H1 (cell line): Measurements from ENCODE around the gene CALM1. TPM values are rescaled to one million over a fixed set of nuclear protein-coding genes. Genes with fewer than 3 reads are reported as not detected.
A peak's percentile ranks its signal among the peaks of the same experiment; 100 is the strongest.

Source experiments
- CTCF ChIA-PET: fragments of 300-600 bp; sonication (Branson Sonifier 250); formaldehyde crosslinking; loops from one replicate; lab custom pipeline; 2021; ENCODE audit not compliant: partially characterized antibody; lab: Charles Lee
- POLR2A ChIA-PET: fragments of 300-600 bp; sonication (Branson Sonifier 250); formaldehyde crosslinking; loops from one replicate; lab custom pipeline; 2021; ENCODE audit warnings: inconsistent platforms; ENCODE audit not compliant: partially characterized antibody; lab: Charles Lee
- DNase-seq, 2 experiments: peaks; one replicate each; pipeline versions ENCODE4 v3.0.0 to v3.0.0-alpha.2; 2010 to 2022; ENCODE audit warnings: low spot score in 2 of 2, low read depth in 1 of 2, mixed read lengths in 1 of 2
- FAIRE-seq: peaks from 2 replicates; lab custom pipeline; 2011; peaks lifted over from hg19 to GRCh38; lab: Jason Lieb, UNC
- H2AFZ ChIP-seq: 2 replicates; pipeline ENCODE4 v1.8.1; 2012; ENCODE audit warnings: low read length, inconsistent platforms
- H2AK5ac ChIP-seq: 2 replicates; pipeline ENCODE4 v1.6.1; 2013; ENCODE audit warnings: low read depth, low read length
- H2BK120ac ChIP-seq: replicated peaks from 2 replicates; pipeline ENCODE3; 2013; ENCODE audit warnings: low read depth, low read length, inconsistent platforms
- H2BK12ac ChIP-seq: 2 replicates; pipeline ENCODE4 v1.6.1; 2013; ENCODE audit warnings: low read depth, low read length
- H2BK15ac ChIP-seq: 2 replicates; pipeline ENCODE4 v1.6.1; 2013; ENCODE audit warnings: low read length
- H2BK20ac ChIP-seq: 2 replicates; pipeline ENCODE4 v1.6.1; 2013; ENCODE audit warnings: low read length
- H2BK5ac ChIP-seq: 2 replicates; pipeline ENCODE4 v1.6.1; 2013; ENCODE audit warnings: low read depth, low read length
- H3K14ac ChIP-seq: 2 replicates; pipeline ENCODE4 v1.6.1; 2013; ENCODE audit warnings: inconsistent platforms; ENCODE audit not compliant: insufficient read length
- H3K18ac ChIP-seq: 2 replicates; pipeline ENCODE4 v1.6.1; 2013; ENCODE audit warnings: low read length; ENCODE audit errors: extremely low read depth
- H3K23ac ChIP-seq: 2 replicates; pipeline ENCODE4 v1.6.1; 2013; ENCODE audit warnings: inconsistent platforms; ENCODE audit not compliant: insufficient read length
- H3K23me2 ChIP-seq: 2 replicates; pipeline ENCODE4 v1.6.1; 2013; ENCODE audit warnings: low read depth, low read length
- H3K27ac ChIP-seq: 2 replicates; pipeline ENCODE4 v1.6.1; 2011; ENCODE audit warnings: low read depth, low read length, inconsistent platforms
- H3K27me3 ChIP-seq, 4 experiments: replicated peaks in 1 of 4; 1 replicate in 1 of 4; 2 replicates in 3 of 4; pipeline versions ENCODE4 v1.6.1 to v1.8.1; 2011 to 2013; ENCODE audit warnings: low read length in 3 of 4, mild to moderate bottlenecking in 3 of 4, inconsistent platforms in 2 of 4, mixed read lengths in 2 of 4, moderate library complexity in 1 of 4; ENCODE audit not compliant: control insufficient read depth in 3 of 4, insufficient read depth in 3 of 4; ENCODE audit errors: extremely low read depth in 1 of 4
- H3K36me3 ChIP-seq, 4 experiments: 2 replicates each; pipeline versions ENCODE4 v1.6.1 to v1.8.1; 2011 to 2013; ENCODE audit warnings: mild to moderate bottlenecking in 4 of 4, low read length in 3 of 4, moderate library complexity in 2 of 4, control low read depth in 1 of 4, inconsistent platforms in 1 of 4; ENCODE audit not compliant: insufficient read depth in 4 of 4, control insufficient read depth in 2 of 4
- H3K4ac ChIP-seq: replicated peaks from 2 replicates; pipeline ENCODE3; 2013; ENCODE audit warnings: low read length, low read depth, mixed read lengths, inconsistent platforms; ENCODE audit not compliant: insufficient read length
- H3K4me1 ChIP-seq, 4 experiments: replicated peaks in 1 of 4; 1 replicate in 1 of 4; 2 replicates in 3 of 4; pipeline versions ENCODE4 v1.6.1 to v1.8.1; 2011 to 2013; ENCODE audit warnings: low read length in 3 of 4, inconsistent platforms in 2 of 4, mixed read lengths in 1 of 4; ENCODE audit not compliant: insufficient read depth in 4 of 4, control insufficient read depth in 3 of 4
- H3K4me2 ChIP-seq, 2 experiments: 2 replicates each; pipeline versions ENCODE4 v1.6.1 to v1.8.1; 2011 to 2013; ENCODE audit warnings: low read depth in 2 of 2, low read length in 2 of 2, control low read depth in 1 of 2, inconsistent platforms in 1 of 2, mild to moderate bottlenecking in 1 of 2; ENCODE audit not compliant: insufficient read depth in 1 of 2
- H3K4me3 ChIP-seq, 4 experiments: fragments of 200-600, 300-600 bp in 1 of 4; sonication (generic), shearing (Covaris generic), sonication (Bioruptor Twin) in 1 of 4; 2 replicates each; pipeline versions ENCODE4 v1.5.1 to v1.8.1; 2011 to 2016; ENCODE audit warnings: low read length in 4 of 4, low read depth in 3 of 4, control low read depth in 2 of 4, inconsistent platforms in 2 of 4, mild to moderate bottlenecking in 2 of 4, mixed read lengths in 1 of 4, moderate library complexity in 1 of 4; ENCODE audit not compliant: insufficient read depth in 2 of 4; ENCODE audit errors: extremely low read depth in 1 of 4
- H3K56ac ChIP-seq: replicated peaks from 2 replicates; pipeline ENCODE3; 2013; ENCODE audit warnings: low read depth, mild to moderate bottlenecking, mixed read lengths, low read length, inconsistent platforms; ENCODE audit not compliant: insufficient read length
- H3K79me1 ChIP-seq: 2 replicates; pipeline ENCODE4 v1.6.1; 2013; ENCODE audit warnings: low read depth, low read length, control low read depth
- H3K79me2 ChIP-seq, 2 experiments: 2 replicates each; pipeline versions ENCODE4 v1.6.1 to v1.8.1; 2012 to 2013; ENCODE audit warnings: low read length in 2 of 2, mild to moderate bottlenecking in 2 of 2, inconsistent platforms in 1 of 2; ENCODE audit not compliant: insufficient read depth in 2 of 2, control insufficient read depth in 1 of 2
- H3K9ac ChIP-seq, 4 experiments: replicated peaks in 1 of 4; 1 replicate in 1 of 4; 2 replicates in 3 of 4; pipeline versions ENCODE4 v1.6.1 to v1.8.1; 2011 to 2013; ENCODE audit warnings: low read depth in 3 of 4, low read length in 3 of 4, control low read depth in 2 of 4, mild to moderate bottlenecking in 2 of 4, moderate library complexity in 2 of 4, inconsistent platforms in 1 of 4; ENCODE audit errors: extremely low read depth in 1 of 4
- H3K9me3 ChIP-seq, 2 experiments: 2 replicates each; pipeline versions ENCODE4 v1.6.1 to v1.8.1; 2012 to 2013; ENCODE audit warnings: mild to moderate bottlenecking in 2 of 2, moderate library complexity in 2 of 2, control low read depth in 1 of 2, inconsistent platforms in 1 of 2, low read depth in 1 of 2, low read length in 1 of 2, mixed read lengths in 1 of 2; ENCODE audit not compliant: insufficient read depth in 2 of 2
- H4K20me1 ChIP-seq, 2 experiments: replicated peaks in 1 of 2; 2 replicates each; pipeline versions ENCODE3 to v1.8.1; 2011 to 2013; ENCODE audit warnings: inconsistent platforms in 2 of 2, low read length in 2 of 2, mild to moderate bottlenecking in 1 of 2; ENCODE audit not compliant: insufficient read depth in 2 of 2, control insufficient read depth in 1 of 2
- H4K5ac ChIP-seq: 2 replicates; pipeline ENCODE4 v1.6.1; 2013; ENCODE audit warnings: low read length, low read depth, mixed read lengths, inconsistent platforms; ENCODE audit not compliant: insufficient read length
- H4K8ac ChIP-seq: 2 replicates; pipeline ENCODE4 v1.8.0; 2013; ENCODE audit warnings: mild to moderate bottlenecking, moderate library complexity, low read length, inconsistent platforms; ENCODE audit not compliant: insufficient read depth; ENCODE audit errors: extremely low read depth
- H4K91ac ChIP-seq: replicated peaks from 2 replicates; pipeline ENCODE3; 2013; ENCODE audit warnings: low read length, mixed read lengths, inconsistent platforms; ENCODE audit not compliant: insufficient read length
- SAP30 ChIP-seq: fragments of 300-600 bp; sonication (generic); IDR thresholded peaks from 2 replicates; pipeline ENCODE4 v1.7.1; 2012; ENCODE audit warnings: low read length, moderate library complexity, mild to moderate bottlenecking, inconsistent platforms; ENCODE audit not compliant: insufficient read depth, insufficient replicate concordance
- WGBS, 2 experiments: shearing (Covaris generic) in 1 of 2; methylation state at CpG; one replicate each; pipeline versions ENCODE4 v1.1.6 to v1.1.7; 2013 to 2015; ENCODE audit warnings: low lambda C conversion rate in 2 of 2, mixed read lengths in 2 of 2, inconsistent platforms in 1 of 2, low coverage in 1 of 2, missing lambda C conversion rate in 1 of 2; ENCODE audit not compliant: insufficient replicate concordance in 2 of 2, insufficient coverage in 1 of 2, insufficient read length in 1 of 2; ENCODE audit errors: extremely low coverage in 1 of 2, missing lambda C conversion rate in 1 of 2; 5-methylcytosine and 5-hydroxymethylcytosine counted together
- polyA plus RNA-seq, 7 experiments: library from polyadenylated mRNA; depleted of rRNA in 3 of 7; stranded (reverse) in 5 of 7; unstranded in 2 of 7; fragments of >200 nt in 5 of 7; fragments of 200-250 nt in 2 of 7; gene quantifications; 1 replicate in 5 of 7; 2 replicates in 1 of 7; 4 replicates in 1 of 7; pipeline versions ENCODE4 v1.2.1 to v1.2.3, GENCODE V29; 2011 to 2013; ENCODE audit warnings: missing spikeins in 2 of 7, mixed read lengths in 2 of 7
- total RNA-seq: library from RNA; stranded (reverse); fragmentation: NEBNext Ultra II Directional; extraction: Animal tissue kit (Norgen Biotek cat#: 25700); gene quantifications from 2 replicates; pipeline ENCODE4 v1.2.1, GENCODE V29; 2021

CALM1 gene
- total and polyA plus RNA-seq, 2 of the 8 experiments (the other 6 are each of a cell fraction or from before 2014, with no cell fraction given) = 285 to 422 TPM

DNA sequence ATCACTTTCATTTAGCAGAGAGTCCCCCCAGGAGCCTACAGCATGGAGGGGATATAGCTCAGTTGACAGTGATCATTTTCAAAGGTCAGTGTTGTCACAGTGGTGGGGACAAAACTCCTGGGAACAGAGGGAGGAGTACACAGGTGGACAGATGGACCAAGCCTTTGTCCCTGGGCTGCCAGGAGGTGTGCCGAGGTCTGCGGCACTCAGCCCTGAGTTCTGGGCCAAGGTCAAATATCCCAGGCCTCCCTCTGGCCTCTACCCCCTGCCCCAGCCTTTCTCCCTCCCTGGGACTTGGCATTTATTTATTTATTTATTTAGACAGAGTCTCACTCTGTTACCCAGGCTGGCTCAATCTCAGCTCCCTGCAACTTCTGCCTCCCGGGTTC lies 24.8 kb downstream of the CALM1 start:
- H2BK12ac ChIP-seq = no peak overlapping the region
- H2AFZ ChIP-seq = no peak overlapping the region
- H3K4me2 ChIP-seq = no peak overlapping the region
- no peak overlapping the region for H3K14ac ChIP-seq
- H2BK20ac ChIP-seq = no peak overlapping the region
- H3K27me3 ChIP-seq = no peaks in the 10 kb centered on the region
- peak overlapping the region in 1 of 4 experiments; percentile 10; a peak in 1 of 7 replicates for H3K9ac ChIP-seq
- TF ChIP-seq SAP30 = no peak
- WGBS, 2 experiments = 100% methylated on average over 2 of the region's 3 CpGs; no CpG with 5 or more reads in 1 of the 2 experiments
- no peaks in the 10 kb centered on the region for H3K23me2 ChIP-seq
- no peak overlapping the region for H3K27ac ChIP-seq
- H4K20me1 ChIP-seq = no peaks in the 10 kb centered on the region
- no peak overlapping the region for H3K18ac ChIP-seq
- H2BK5ac ChIP-seq = no peak overlapping the region
- H4K91ac ChIP-seq = no peak overlapping the region
- no peak overlapping the region for H2BK15ac ChIP-seq
- H4K8ac ChIP-seq = no peak overlapping the region
- H2BK120ac ChIP-seq = no peak overlapping the region
- no peak overlapping the region for H2AK5ac ChIP-seq
- H3K36me3 ChIP-seq = no peaks in the 10 kb centered on the region
- H3K23ac ChIP-seq = no peak overlapping the region
- FAIRE-seq = no peak
- DNase-seq = no peak
- ChIA-PET CTCF (interaction anchor here (0.6 to 1.1 kb wide), 5 partner anchors 26 to 305 kb away, joined by 3 to 4 read pairs (median 3); no protein-coding TSS in a partner anchor), POLR2A (interaction anchor here (0.9 kb wide), 1 partner anchor 16 kb away, joined by 3 read pairs; no protein-coding TSS in a partner anchor)
- H3K9me3 ChIP-seq = 0 out of 4 replicates have a peak, but pooled peaks cover 0 to 7% of the 10 kb centered on the region in 2 experiments
- peaks cover 0 to 13% (median 3%) of the 10 kb centered on the region in 4 experiments; a peak in 5 of 7 replicates for H3K4me1 ChIP-seq
- H4K5ac ChIP-seq = no peak overlapping the region
- no peak overlapping the region for H3K4ac ChIP-seq
- H3K79me1 ChIP-seq = no peaks in the 10 kb centered on the region
- no peak overlapping the region for H3K56ac ChIP-seq
- H3K79me2 ChIP-seq = no peaks in the 10 kb centered on the region
- H3K4me3 ChIP-seq = no peak overlapping the region
